HG03097 (cell line): Measurements from ENCODE around the gene FAU.
A peak's percentile ranks its signal among the peaks of the same experiment; 100 is the strongest.

Experiments
- ATAC-seq: cut with Tn5 transposase; IDR thresholded peaks from one replicate; pipeline ENCODE4 v1.9.1; 2021; ENCODE audit not compliant: unreplicated experiment, low FRiP score

FAU gene

DNA sequence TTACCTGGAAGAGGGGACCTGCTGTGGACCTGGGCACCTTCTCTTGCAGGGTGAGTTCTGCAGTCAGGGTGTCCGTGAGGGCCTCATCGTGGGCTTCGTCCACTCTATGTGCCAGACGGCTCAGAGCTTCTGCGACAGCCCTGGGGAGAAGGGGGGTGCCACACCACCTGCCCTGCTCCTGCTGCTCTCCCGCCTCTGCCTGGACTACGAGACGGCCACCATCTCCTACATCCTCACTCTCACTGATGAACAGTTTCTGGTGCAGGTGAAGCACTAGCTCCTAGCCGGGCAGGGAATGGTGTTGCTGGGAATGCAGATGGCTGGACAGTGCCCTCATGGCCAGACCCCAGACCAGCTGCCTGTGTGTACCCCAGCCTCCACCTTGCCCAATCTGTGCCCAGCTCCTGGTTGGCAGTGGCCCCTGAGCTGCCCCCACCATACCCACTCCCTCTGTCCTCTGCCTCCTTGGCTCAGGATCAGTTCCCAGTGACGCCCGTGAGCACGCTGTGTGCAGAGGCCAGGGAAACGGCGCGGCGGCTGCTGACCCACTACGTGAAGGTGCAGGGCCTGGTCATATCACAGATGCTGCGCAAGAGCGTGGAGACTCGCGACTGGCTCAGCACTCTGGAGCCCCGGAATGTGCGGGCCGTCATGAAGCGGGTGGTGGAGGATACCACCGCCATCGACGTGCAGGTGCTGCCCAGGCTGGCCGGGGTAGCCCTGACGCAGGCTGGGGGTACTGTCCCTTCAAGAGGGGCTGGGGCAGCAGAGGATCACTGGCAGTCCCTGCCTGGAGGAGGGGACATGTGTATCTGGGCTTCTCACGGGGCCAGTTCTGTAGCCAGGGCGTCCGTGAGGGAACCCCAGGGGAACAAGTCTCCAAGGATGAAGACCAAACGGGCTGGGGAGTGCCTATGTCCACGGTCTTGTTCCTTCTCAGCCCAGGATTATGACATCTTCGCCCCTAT lies 12.4 kb downstream of the FAU start:
- no peak for ATAC-seq

DNA sequence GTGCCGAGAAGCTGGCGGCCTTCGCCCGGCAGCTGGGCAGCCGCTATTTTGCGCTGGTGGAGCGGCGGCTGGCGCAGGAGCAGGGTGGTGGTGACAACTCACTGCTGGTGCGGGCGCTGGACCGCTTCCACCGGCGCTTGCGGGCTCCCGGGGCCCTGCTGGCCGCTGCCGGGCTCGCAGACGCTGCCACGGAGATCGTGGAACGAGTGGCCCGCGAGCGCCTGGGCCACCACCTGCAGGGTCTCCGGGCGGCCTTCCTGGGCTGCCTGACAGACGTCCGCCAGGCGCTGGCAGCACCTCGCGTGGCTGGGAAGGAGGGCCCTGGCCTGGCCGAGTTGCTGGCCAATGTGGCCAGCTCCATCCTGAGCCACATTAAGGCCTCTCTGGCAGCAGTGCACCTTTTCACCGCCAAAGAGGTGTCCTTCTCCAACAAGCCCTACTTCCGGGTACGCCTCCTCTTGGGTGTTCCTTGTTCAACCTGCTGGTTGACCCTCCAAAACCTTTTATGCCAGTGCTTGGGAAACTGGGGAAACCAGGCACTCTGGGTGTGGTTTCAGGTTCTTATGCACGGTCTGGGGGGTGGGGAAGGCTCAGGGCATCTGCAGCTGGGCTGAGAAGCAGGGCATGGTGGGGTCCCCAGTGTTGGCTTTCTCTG lies 13.3 kb downstream of the FAU start:
- no peak for ATAC-seq

DNA sequence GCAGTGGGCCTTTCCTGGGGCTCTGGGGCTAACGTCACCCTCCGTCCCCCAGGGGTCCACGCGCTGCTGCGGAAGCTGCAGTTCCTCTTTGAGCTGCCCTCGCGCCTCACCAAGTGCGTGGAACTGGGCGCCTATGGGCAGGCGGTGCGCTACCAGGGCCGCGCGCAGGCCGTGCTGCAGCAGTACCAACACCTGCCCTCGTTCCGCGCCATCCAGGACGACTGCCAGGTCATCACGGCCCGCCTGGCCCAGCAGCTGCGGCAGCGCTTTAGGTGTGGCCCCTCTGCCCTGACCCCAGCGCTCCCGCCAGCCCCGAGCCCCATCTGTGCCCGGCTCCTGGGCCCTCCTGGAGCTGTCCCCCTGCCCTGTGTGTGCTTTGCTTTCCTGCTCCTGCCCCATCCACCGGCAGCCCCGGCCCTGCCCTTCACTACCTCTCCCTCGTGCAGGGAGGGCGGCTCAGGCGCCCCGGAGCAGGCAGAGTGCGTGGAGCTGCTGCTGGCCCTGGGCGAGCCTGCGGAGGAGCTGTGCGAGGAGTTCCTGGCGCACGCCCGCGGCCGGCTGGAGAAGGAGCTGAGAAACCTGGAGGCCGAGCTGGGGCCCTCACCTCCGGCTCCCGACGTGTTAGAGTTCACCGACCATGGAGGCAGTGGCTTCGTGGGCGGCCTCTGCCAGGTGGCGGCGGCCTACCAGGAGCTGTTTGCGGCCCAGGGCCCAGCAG lies 14.0 kb downstream of the FAU start:
- ATAC-seq: no peak

DNA sequence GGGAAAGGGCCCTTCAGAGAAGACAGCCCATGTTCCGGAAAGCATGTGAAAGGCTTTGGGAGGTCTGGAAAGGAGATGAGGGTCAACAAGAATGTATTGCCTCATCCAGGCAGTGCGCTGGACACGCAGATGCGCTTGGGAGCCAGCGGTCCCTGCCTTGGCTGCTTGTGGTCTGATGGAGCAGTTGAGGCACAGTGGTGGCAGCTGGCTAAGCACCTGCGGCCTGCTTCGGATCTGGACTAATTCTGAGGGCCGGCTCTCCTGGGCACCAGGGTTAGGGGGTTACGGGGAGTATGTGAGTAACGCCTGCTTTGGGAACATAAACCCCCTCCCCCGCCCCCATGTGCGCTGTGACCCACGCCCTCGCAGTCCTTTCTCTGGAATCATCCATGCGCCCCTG lies 14.9 kb downstream of the FAU start:
- no peak for ATAC-seq

DNA sequence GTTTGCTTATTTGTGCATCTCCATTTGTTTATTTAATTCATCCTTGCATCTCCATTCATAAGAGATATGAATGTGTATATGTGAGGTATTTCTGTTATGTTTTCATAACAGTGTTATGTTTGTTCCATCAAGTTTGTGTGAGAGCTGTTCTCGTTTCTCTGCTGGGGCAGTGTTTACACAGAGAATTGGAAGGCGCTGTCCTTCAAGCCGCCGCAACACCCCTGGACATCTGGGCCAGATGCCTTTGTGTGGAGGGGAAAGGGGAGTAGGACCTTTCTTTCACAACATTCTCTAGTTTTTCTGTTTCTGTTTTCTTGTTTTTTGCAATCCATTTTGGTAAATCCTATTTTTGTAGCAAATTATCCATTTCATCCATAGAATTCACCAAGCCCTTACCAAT lies 17.3 kb downstream of the FAU start:
- no peak for ATAC-seq

DNA sequence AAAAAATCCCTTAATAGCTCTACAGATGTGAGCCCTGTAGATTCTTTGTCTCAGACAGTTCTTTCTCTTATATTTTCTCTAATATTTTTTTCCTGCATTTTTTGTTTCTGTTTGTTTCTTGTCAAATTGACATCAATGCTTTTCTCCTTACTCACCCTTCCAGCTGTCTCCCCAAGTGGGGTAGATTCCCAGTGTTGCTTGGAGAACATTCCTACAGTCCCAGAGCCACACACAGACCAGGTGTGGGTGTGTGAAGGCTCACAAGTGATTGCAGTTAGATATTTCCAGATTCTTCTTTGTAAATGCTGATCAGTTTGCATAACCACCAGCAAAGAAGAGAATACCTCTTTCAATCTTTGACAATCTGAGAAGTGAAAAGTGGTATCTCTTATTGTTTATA lies 18.5 kb downstream of the FAU start:
- no peak for ATAC-seq

DNA sequence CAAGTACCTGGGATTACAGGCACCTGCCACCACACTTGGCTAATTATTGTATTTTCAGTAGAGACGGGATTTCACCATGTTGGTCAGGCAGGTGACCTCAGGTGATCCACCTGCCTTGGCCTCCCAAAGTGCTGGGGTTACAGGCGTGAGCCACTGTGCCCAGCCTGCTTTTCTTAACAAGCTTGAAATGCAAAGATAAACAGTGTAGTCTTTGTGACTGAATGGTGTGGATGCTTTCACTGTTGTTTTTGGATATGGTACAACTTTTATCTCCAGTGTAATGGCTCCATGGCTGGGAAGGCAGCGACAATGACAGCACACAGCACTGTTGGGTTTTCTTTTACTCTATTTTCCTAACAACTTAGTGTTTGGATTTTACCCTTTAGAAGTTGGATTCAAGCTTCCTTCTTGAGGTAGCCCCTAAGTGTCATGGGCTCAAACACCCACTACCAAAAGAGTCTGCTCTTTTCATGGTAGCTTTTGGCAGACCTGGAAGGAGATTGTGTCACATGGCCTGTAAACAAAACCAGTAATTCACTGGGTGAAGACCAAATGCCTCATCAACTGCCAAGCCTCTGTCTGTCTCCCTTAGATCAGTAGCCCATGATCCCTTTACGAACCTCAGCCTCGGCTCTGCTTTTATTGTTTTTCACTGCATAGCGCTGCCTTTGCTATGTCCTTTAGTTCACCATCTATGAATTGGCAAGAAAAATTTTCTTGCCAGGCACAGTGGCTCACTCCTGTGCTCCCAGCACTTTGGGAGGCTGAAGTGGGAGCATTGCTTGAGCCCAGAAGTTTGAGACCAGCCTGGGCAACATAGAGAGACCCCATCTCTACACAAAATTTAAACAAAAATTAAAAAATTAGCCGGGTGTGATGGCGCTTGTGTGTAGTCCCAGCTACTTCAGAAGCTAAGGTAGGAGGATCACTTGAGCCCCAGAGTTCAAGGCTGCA lies 19.5 kb downstream of the FAU start:
- no peak for ATAC-seq

DNA sequence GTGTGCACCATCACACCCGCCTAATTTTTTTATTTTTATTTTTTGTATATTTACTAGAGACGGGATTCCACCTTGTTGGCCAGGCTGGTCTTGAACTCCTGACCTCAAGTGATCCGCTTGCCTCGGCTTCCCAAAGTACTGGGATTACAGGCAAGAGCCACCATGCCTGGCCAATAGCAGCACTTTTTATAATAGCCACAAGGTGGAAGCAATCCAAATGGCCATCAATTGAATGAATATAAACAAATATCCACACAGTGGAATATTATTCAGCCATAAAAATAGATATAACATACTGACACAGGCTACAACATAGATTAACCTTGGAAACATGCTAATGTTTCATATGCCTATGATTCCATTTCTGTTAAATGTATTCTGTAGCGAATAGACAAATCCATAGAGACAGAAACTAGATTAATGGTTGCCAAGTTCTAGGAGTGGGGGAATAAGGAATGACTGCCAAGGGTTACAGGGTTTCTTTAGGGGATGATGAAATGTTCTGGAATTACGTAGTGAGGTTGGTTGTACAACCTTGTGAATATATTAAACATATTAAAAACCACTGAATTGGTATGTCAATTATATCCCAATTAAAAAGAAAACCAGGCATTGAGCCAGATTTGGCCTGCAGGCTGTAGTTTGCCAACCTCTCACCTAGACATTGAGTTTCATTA lies 21.1 kb downstream of the FAU start:
- ATAC-seq: no peak

DNA sequence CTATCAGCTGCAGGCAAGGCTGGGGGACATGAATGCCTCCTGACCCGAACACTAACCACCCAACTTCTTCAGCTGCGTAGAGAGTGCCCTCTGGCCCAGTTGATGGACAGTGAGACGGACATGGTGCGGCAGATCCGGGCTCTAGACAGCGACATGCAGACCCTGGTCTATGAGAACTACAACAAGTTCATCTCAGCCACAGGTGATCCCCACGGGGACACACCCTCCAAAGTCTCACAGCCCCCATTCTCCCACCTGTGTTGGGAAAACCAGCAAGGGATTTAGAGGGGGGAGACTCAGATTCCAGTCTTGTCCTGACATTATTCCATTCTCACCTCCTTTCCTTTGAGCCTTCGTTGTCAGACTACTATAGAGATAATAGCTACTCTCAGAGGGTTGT lies 25.0 kb downstream of the FAU start:
- no peak for ATAC-seq

DNA sequence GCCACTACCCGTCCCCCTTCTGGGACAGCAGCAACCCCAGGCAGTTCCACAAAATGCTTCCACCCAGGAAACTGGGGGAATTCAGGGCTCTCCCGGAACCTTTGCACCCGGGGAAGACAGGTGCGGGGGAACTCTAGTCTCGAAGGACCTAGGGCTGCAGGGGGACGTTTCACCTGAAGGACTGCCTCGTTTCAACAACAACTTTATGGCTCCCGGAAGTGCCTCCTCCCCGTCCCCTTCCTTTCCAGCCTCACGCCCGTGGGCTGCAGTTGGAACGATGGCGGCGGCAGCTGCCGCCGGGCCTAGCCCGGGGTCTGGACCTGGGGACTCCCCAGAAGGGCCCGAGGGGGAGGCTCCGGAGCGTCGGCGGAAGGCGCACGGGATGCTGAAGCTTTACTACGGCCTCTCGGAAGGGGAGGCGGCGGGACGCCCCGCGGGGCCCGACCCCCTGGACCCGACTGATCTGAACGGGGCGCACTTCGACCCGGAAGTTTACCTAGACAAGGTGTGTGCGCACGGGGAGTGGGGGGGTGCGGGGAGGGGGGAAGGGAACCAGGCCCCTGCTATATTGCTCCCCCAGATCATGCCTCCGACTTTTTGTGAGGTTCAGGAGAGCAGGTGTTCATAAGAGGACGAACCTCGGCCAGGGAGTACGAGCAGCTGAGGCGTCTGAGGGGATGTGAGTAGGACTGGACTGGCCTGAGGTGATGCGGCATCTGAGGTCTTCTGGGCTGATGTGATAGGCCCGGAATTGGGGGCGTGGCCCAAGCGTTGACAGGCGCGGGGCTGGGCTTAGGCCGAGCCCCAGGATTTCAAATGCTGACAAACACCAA lies 25.7 kb downstream of the FAU start, which contains the start of gene VPS51:
VPS51 (plus strand) TSS at position 241 of the 833 bp plus-strand sequence; CDS start at position 278, 37 bp downstream.
- ATAC-seq: peak; percentile 72

DNA sequence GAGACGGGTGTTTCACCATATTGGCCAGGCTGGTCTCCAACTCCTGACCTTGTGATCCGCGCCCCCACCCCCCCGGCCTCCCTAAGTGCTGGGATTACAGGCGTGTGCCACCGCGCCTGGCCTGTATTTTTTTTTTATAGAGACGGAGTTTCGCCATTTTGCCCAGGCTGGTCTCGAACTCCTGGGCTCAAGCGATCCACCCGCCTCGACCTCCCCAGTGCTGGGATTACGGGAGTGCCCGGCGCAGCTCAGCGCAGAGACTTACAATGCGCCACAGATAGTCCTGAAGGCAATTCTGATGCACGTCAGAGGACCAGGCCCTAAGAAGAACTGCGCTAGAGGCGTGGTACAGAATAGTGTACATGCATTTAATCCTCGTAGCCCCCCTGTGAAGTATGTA lies 26.5 kb downstream of the FAU start:
- no peak for ATAC-seq

DNA sequence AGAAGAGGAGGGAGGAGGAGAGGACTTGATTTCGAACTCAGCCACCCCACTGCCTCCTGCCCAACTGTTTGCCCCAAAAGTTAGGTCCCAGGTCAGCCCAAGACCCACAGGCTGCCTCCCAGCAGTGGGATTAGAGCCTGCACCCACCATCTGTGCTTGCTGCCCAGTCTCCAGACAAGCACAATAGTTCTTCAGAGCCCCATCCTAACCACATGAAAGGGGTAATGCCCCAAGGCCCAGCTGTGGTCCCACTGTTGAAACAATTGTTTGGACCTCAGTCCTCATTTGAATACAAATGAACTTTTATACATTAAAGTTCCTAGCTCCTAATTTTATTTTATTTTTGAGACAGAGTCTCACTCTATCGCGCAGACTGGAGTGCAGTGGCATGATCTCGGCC lies 31.3 kb downstream of the FAU start:
- ATAC-seq: no peak

DNA sequence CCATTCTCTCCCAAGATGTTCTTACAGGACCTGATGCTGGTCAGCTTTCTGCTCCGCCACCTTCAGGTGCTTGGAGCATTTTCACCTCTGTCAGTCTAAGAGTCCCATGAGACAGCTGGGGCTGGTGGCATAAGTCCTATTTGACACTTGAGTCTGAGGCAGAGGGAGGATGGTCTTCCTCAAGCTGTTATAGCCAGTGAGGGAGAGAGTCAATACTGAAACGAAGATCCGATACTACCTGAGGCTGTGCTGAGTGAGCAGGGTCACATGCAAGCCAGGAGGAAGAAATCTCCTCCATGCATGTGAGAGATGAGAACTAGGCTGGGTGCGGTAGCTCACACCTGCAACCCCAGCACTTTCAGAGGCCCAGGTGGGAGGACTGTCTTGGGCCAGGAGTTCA lies 32.3 kb downstream of the FAU start:
- no peak for ATAC-seq

DNA sequence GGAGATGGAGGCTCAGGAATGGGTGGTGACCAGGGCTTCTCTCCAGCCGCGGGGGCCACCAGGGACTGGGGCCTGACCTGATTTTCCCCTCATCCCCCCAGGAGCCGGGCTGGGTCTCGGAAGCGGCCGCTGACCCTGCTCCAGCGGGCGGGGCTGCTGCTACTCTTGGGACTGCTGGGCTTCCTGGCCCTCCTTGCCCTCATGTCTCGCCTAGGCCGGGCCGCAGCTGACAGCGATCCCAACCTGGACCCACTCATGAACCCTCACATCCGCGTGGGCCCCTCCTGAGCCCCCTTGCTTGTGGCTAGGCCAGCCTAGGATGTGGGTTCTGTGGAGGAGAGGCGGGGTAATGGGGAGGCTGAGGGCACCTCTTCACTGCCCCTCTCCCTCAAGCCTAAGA lies 34.1 kb downstream of the FAU start:
- ATAC-seq: no peak

DNA sequence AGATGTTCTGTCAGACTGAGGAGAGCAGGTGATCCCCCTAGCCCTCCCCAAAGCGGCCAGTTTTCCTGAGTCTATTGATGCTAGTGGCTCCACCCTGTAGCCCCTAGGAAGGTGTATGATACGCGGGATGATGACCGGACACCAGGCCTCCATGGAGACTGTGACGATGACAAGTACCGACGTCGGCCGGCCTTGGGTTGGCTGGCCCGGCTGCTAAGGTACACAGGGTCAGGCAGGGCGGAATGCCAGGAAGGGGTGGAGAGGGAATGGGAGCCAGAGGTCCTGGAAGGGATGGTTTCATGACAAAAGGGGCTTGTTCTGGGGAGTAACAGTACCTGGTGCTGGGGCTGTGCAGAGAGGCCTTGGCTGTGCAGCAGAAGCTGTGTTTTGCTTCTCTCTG lies 34.7 kb downstream of the FAU start:
- ATAC-seq: no peak

DNA sequence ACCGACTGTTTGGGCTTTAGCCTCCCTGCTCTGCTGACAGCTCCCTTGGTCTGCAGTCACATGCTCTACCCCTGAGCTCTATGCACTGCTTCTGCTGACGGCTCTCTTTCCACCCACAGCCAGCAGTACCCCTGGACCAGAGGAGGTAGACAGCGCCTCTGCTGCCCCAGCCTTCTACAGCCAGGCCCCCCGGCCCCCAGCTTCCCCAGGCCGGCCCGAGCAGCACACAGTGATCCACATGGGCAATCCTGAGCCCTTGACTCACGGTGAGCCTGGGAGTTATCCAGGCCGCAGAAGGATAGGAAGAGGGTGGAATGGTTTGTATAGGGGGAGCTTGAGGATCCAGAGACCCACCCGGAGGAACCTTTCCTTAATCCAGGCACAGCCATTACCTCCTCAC lies 35.1 kb downstream of the FAU start:
- no peak for ATAC-seq

DNA sequence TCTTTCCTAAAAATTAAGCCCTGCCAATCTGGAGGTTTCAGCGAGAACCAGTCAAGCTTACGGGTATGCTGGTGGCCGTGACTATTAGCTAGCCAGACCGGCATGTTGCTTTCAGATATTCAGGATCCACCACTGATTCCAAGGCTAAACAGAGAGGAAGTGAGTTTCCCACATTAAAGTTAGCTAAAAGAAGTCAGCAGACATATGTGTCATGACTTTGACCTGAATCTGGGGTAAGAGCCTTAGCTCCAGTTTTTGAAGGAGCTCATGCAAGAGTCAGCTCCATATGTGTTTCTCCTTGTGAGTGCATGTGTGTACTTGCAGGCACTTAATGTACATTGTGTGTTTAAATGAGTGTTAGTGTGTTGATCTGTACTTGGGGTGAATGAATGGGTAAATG lies 36.5 kb downstream of the FAU start:
- no peak for ATAC-seq

DNA sequence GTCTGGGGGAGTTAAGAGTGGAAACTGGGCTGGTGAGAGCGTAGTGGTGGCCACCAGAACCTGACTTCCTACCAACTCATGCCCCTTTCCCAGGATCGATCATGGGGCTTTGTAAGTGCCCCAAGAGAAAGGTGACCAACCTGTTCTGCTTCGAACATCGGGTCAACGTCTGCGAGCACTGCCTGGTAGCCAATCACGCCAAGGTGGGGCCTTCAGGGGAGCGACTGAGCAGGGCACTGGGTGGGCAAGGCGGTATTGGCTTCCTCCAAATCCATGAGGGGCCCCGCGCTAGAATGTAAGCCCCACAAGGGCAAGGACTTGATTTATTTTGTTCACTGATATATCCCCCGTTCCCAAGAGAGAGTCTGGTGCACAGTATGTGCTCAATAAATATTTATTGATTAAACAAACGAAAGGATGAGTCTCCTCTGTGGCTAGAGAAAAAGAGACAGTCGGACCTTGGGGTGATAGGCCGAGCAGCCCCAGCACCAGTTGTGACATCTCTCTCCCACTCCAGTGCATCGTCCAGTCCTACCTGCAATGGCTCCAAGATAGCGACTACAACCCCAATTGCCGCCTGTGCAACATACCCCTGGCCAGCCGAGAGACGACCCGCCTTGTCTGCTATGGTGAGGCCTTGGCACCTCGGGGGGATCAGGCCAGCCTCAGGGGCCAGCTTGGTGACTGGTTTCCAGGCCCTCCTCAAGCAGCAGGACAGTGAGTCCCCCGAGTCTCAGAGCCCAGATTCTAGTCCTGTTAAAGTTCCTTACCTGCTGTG lies 37.1 kb downstream of the FAU start:
- no peak for ATAC-seq
